Right hindlimb (tissue), 1 donor: Measurements from ENCODE around the gene ARHGAP33.
"Not testable (repeated sequence)": the region's sequence is repeated elsewhere in the genome, so short reads cannot be mapped to it uniquely, and the experiment has no call there.

ENCODE experiments used
- DNase-seq: peaks from one replicate; pipeline ENCODE4 v3.0.0-alpha.2; 2018

Gene ARHGAP33

DNA sequence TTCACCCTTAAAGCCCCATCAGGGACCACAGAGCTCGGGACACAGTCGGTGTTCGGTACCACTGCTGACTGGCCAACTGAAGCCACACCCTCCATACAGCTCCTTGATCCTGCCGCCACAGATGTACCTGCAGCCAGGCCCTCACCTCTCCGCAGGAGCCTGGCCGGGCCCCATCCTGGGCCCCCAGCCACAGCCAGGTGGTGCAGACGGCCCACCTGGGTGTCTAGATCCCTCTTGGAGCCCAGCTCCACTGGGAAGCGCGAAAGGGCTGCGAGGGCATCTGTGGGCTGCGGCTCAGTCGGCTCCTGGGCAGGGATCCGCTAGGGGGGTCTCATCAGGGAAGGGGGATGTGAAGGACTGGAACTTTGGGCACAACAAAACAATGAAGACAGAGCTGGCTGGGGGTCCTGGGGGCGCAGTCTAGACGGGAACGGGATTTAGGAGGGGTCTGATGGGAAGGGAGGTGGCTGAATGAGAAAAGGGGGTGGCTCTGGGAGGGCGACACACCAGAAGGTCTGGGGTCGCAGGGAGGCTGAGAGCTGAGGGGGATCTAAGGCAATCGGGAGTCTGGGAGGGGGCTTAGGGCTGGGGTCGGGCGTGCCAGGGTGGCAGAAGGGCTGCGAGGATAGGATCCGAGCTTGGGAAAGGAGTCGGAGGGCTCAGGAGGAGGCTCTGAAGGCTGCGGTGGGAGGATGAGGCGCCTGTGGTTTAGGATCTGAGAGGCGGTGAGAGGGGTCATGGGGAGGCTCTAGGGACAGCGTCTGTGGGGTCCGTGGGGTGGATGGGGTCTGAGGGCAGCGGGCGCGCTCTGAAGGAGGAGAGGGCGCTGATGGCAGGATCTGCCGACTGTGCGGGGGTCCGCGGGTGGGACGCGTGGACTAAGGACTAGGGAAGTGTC is 21.5 kb downstream of the ARHGAP33 start:
- no peak for DNase-seq

DNA sequence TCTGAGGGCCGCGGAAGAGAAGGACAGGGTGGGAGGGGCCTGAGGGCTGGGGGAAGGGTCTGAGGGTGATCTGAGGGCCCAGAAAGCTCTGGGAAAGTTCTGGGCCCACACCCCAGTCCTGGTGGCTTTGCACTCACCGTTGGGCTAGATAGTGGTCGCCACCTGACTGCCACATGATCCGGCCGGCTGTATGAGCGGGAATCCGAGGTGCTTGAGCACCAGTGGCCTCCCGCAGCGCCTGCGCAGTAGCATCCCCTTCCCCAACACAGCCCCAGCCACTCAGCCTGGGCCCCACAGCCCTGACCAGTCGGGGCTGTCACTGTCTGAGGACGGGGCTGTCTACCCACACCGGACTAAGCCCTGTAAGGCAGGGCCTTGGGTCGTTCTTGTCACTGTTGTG is 22.3 kb downstream of the ARHGAP33 start:
- DNase-seq = no peak

- DNase-seq = no peak
These were observed 26.5 kb downstream of the ARHGAP33 start for GRCh38 chr19:35801828-35802227.

- DNase-seq = peak; percentile 31
These were observed 30.2 kb downstream of the ARHGAP33 start for GRCh38 chr19:35805526-35806102.

DNA sequence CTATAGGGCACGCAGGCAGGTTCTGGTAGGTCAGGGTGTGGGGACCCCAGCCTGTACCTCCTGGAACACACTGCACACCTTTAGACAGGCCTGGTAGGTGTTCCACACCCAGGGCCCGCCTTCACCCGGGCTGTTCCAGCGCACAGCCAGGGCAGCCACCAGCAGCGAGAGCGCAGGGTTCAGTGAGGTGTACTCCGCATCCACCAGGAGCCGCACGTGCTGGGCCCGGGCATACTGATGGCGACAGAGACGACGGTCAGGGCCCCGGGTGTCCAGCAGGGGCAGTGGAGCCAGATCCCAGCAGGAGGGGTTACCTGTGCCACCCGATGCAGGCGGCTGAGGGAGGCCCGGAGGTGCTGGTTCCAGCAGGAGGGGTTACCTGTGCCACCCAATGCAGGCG is 31.2 kb downstream of the ARHGAP33 start:
- DNase-seq = no peak

DNA sequence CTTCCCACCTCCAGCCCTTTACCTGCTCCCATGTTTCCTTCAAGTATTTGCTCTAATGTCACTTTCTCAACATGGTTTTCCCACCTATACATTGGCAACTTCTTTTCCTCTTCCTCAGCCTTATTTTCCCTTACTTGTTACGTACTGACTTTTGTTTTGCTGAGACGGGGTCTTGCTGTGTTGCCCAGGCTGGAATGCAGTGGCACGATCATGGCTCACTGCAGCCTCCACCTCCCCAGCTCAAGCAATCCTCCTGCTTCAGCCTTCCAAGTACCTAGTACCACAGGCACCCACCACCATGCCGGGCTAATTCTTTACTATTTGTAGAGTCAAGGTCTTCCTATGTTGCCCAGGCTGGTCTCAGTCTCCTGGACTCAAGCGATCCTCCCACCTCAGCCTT is 32.3 kb downstream of the ARHGAP33 start:
- no peak for DNase-seq

- no peak for DNase-seq
These were observed 36.2 kb downstream of the ARHGAP33 start for GRCh38 chr19:35811317-35812219.

- no peak for DNase-seq
These were observed 37.1 kb downstream of the ARHGAP33 start, which contains the start of gene PRODH2 for GRCh38 chr19:35812220-35813042. Gene PRODH2 (minus strand): TSS chr19:35812845. CDS start chr19:35812805, 40 bp downstream.

DNA sequence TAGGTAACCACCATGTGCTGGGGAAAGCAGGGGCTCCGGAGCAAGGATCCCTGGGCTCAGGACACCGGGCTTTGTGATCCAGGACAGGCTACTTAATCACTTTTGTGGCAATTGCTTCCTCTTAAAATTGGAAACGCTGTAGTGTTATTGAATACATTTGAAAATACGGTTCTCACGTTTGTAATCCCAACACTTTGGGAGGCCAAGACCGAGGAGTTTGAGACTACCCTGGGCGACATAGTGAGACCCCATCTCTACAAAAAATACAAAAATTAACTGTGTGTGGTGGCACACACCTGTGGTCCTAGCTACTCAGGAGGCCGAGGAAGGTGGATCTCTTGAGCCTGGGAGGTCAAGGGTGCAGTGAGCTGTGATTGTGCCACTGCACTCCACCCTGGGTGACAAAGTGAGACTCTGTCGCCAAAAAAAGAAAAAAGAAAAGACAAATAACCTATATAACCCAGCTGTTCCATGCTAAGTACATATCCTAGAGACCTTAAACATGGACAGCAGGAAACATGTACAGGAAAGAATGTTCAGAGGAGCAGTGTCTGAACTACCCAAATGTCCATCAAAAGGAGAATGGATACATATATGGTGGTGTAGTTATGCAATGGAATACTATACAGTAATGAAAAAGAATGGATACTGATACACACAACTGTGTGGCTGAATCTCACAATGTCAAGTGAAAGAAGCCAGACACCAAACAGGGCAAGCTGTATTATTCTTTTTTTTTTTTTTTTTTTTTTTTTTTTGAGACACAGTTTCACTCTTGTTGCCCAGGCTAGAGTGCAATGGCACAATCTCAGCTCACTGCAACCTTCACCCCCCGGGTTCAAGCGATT is 37.9 kb downstream of the ARHGAP33 start:
- DNase-seq = no peak

GRCh38 chr19:35816262-35816661 is 40.9 kb downstream of the ARHGAP33 start:
- no peak for DNase-seq

GRCh38 chr19:35816846-35817245 is 41.5 kb downstream of the ARHGAP33 start:
- no peak for DNase-seq

DNA sequence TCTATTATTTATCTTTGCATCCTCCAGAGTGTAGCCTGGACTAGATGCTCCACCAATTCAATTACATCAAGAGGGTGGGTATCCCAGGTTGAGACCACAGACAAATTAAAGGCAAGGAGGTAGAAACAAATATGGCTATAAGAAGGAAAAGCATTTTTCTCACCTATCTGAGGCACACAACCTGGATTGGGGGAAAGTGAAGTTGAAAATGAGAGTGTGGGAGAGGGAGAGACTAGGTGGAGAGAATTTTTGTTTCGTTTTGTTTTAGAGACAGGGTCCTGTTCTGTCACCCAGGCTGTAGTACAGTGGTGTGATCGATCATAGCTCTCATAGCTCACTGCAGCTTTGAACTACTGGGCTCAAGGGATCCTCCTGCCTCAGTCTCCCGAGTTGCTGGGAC is 43.1 kb downstream of the ARHGAP33 start:
- no peak for DNase-seq

- no peak for DNase-seq
These were observed 47.2 kb downstream of the ARHGAP33 start for GRCh38 chr19:35822579-35822978.

DNA sequence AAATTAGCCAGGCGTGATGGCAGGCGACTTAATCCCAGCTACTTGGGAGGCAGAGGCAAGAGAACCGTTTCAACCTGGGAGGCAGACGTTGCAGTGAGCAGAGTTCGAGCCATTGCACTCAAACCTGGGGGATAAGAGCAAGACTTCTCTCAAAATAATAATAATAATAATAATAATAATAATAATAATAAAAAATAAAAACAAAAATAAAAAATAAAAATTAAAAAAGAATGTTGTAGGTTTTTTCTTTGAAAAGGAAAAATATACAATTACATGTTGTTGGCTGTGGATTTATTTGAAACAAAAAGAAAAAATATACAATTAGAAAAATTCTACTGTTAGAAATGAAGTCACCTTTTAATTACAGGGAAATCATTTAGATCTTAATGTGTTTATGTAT is 48.8 kb downstream of the ARHGAP33 start:
- no peak for DNase-seq

GRCh38 chr19:35828692-35829301 is 53.4 kb downstream of the ARHGAP33 start:
- DNase-seq = peak; percentile 78

DNA sequence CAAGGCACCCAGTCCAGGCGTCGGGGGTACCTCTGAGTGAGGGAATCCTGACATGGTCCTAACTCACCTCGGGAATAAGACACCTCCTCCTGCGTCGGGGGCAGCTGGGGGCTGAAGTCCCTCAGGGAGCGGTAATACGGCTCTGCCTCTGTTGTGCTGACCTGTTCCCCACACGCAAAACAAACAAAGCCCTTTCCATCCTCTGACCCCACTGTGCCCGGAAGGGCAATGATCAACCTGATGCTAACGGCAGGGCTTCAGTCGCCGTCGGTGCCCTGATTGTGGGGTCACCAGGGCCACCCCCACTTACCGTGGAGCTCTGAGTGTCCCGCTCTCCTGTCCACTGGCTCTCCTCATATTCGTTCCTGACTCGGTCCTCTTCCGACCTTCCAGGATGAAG is 55.6 kb downstream of the ARHGAP33 start:
- DNase-seq = no peak

DNA sequence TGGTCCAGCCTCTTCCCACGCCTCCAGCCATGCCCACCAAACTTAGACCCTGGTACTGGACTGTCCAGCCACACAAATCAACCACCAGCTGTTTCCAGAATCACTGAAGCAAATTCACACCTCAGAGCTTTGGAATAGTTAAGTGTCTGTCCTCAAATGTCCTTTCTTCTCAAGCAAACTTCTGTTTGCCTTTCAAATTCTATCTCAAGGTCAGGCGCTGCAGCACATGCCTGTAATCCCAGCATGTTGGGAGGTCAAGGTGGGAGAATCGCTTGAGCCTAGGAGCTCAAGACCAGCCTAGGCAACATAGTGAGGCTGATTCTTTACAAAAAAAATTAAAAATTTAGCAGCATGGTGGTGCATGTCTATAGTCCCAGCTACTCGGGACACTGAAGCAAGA is 56.7 kb downstream of the ARHGAP33 start:
- no peak for DNase-seq

GRCh38 chr19:35833972-35834371 is 58.6 kb downstream of the ARHGAP33 start:
- no peak for DNase-seq

GRCh38 chr19:35836096-35836495 is 60.7 kb downstream of the ARHGAP33 start:
- not testable (repeated sequence) for DNase-seq
